Mucosa of rectum (tissue), 2 donors: ENCODE data around the gene NFATC1.

ENCODE experiments used
- H3K27ac ChIP-seq, 2 donors: one replicate each; pipeline ENCODE4 v1.7.0; 2013; ENCODE audit warnings: inconsistent platforms in 2 of 2, low read depth in 2 of 2, low read length in 2 of 2
- H3K27me3 ChIP-seq, 2 donors: one replicate each; pipeline ENCODE4 v1.7.0; 2013; ENCODE audit warnings: low read length in 2 of 2; ENCODE audit not compliant: control insufficient read depth in 2 of 2, insufficient read depth in 2 of 2
- H3K36me3 ChIP-seq, 2 donors: one replicate each; pipeline ENCODE4 v1.7.0; 2013; ENCODE audit warnings: low read length in 2 of 2; ENCODE audit not compliant: control insufficient read depth in 2 of 2, insufficient read depth in 2 of 2
- H3K4me1 ChIP-seq, 2 donors: one replicate each; pipeline ENCODE4 v1.7.0; 2013; ENCODE audit warnings: low read length in 2 of 2, mild to moderate bottlenecking in 1 of 2; ENCODE audit not compliant: control insufficient read depth in 2 of 2, insufficient read depth in 2 of 2
- H3K4me3 ChIP-seq, 2 donors: one replicate each; pipeline ENCODE4 v1.7.0; 2013; ENCODE audit warnings: low read length in 2 of 2
- H3K9ac ChIP-seq, 2 donors: one replicate each; pipeline ENCODE4 v1.7.0; 2013; ENCODE audit warnings: low read length in 2 of 2, low read depth in 1 of 2, mild to moderate bottlenecking in 1 of 2
- H3K9me3 ChIP-seq, 2 donors: one replicate each; pipeline ENCODE4 v1.7.0; 2013; ENCODE audit warnings: low read length in 2 of 2; ENCODE audit not compliant: control insufficient read depth in 2 of 2
- donor health status: healthy.
- donor health status: Normal muscosa, but diverticular disease.

The NFATC1 gene

GRCh38 chr18:79533146-79533545 lies 137.4 kb downstream of the NFATC1 start:
- no peak overlapping the region for H3K27ac ChIP-seq
- no peak overlapping the region for H3K4me3 ChIP-seq
- H3K9ac ChIP-seq = no peak overlapping the region
- H3K9me3 ChIP-seq = no peaks in the 10 kb centered on the region
- no peaks in the 10 kb centered on the region for H3K4me1 ChIP-seq
- H3K36me3 ChIP-seq = no peaks in the 10 kb centered on the region
- no peaks in the 10 kb centered on the region for H3K27me3 ChIP-seq

- Histone ChIP-seq H3K9me3 (no peaks in the 10 kb centered on the region), H3K9ac (no peak overlapping the region), H3K36me3 (no peaks in the 10 kb centered on the region), H3K4me1 (no peaks in the 10 kb centered on the region), H3K27ac (no peak overlapping the region), H3K27me3 (no peaks in the 10 kb centered on the region), H3K4me3 (no peak overlapping the region)
These were observed 137.9 kb downstream of the NFATC1 start for GRCh38 chr18:79533591-79533990.

GRCh38 chr18:79534356-79534755 lies 138.6 kb downstream of the NFATC1 start:
- Histone ChIP-seq H3K4me1 (no peaks in the 10 kb centered on the region), H3K27ac (no peak overlapping the region), H3K36me3 (no peaks in the 10 kb centered on the region), H3K27me3 (no peaks in the 10 kb centered on the region), H3K4me3 (no peak overlapping the region), H3K9me3 (no peaks in the 10 kb centered on the region), H3K9ac (no peak overlapping the region)

DNA sequence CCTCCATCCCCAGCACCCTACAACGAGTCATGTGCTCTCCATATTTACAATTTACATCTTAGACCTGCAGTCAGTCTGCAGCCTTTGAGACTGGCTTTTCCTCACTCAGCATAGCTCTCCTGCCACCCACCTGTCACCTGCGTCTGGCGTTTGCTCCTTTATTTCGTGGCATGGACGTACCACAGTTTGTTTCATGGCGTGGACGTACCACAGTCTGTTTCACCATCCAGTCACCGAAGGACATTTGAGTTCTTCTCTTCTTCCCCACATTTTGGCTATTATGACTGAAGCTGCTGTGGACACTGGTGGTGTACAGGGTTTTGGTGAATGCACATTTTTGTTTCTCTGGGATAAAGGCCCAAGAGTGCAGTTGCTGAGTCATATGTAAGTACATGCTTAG lies 142.0 kb downstream of the NFATC1 start:
- no peaks in the 10 kb centered on the region for H3K27me3 ChIP-seq
- H3K36me3 ChIP-seq = no peaks in the 10 kb centered on the region
- no peak overlapping the region for H3K9ac ChIP-seq
- H3K4me3 ChIP-seq = no peak overlapping the region
- H3K9me3 ChIP-seq = no peaks in the 10 kb centered on the region
- H3K27ac ChIP-seq = no peak overlapping the region
- no peaks in the 10 kb centered on the region for H3K4me1 ChIP-seq

- H3K9ac ChIP-seq = no peak overlapping the region
- no peaks in the 10 kb centered on the region for H3K9me3 ChIP-seq
- H3K4me3 ChIP-seq = no peak overlapping the region
- no peaks in the 10 kb centered on the region for H3K27me3 ChIP-seq
- no peak overlapping the region for H3K27ac ChIP-seq
- no peaks in the 10 kb centered on the region for H3K4me1 ChIP-seq
- H3K36me3 ChIP-seq = no peaks in the 10 kb centered on the region
These were observed 142.9 kb downstream of the NFATC1 start for GRCh38 chr18:79538635-79539034.

GRCh38 chr18:79540161-79540903 lies 144.6 kb downstream of the NFATC1 start:
- no peaks in the 10 kb centered on the region for H3K27me3 ChIP-seq
- no peak overlapping the region for H3K9ac ChIP-seq
- no peak overlapping the region for H3K4me3 ChIP-seq
- H3K36me3 ChIP-seq = no peaks in the 10 kb centered on the region
- H3K4me1 ChIP-seq = no peaks in the 10 kb centered on the region
- no peaks in the 10 kb centered on the region for H3K9me3 ChIP-seq
- H3K27ac ChIP-seq = no peak overlapping the region

GRCh38 chr18:79540904-79541282 lies 145.2 kb downstream of the NFATC1 start:
- Histone ChIP-seq H3K27ac (no peak overlapping the region), H3K9me3 (no peaks in the 10 kb centered on the region), H3K27me3 (no peaks in the 10 kb centered on the region), H3K4me3 (no peak overlapping the region), H3K4me1 (no peaks in the 10 kb centered on the region), H3K9ac (no peak overlapping the region), H3K36me3 (no peaks in the 10 kb centered on the region)

GRCh38 chr18:79542213-79542612 lies 146.5 kb downstream of the NFATC1 start:
- Histone ChIP-seq H3K27ac (no peak overlapping the region), H3K9ac (no peak overlapping the region), H3K27me3 (no peaks in the 10 kb centered on the region), H3K4me3 (no peak overlapping the region), H3K9me3 (no peaks in the 10 kb centered on the region), H3K4me1 (no peaks in the 10 kb centered on the region), H3K36me3 (no peaks in the 10 kb centered on the region)

DNA sequence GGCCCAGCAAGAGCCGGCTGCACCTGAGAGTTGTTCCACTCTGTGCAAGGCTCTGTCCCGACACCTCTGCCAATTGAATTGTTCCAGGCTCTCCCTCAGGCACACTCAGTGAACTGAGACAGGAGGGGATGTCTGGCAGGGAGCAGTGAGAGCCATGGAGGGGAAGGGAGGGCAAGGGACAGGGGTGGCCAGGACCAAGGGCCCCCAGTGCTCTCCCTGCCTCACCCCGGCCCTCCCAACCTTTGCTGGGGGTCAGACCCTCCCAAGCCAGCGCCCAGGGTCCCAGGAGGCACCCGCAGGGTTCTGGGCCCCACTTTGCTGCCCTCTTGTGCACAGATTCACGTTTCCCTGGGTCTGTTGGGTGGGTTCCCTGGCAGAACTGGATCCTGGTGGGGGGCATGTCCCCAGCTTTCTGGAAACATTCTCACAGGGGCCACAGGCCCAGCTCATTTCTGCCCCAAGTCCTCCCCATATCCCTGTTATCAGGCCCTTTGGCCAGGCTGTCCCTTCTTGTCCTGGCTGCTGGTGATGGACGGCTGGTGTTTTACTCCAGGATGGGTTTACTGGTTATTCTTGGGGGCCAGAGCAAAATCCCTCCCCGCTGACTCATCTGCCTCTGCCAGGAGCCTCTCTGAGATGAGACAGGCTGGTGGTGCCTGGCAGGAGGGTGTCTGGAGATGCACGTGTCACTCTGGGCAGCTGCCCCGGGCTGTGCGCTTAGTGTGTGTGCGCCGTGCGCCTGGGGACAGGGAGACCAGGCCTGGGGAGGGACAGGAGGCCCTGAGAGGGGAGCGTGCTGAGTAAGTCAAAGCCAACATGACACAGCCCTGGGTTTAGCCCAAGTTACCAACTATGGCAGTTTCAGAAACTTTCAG lies 147.4 kb downstream of the NFATC1 start:
- H3K9ac ChIP-seq = no peak overlapping the region
- no peaks in the 10 kb centered on the region for H3K9me3 ChIP-seq
- no peak overlapping the region for H3K27ac ChIP-seq
- H3K4me1 ChIP-seq = no peaks in the 10 kb centered on the region
- H3K36me3 ChIP-seq = no peaks in the 10 kb centered on the region
- H3K4me3 ChIP-seq = no peak overlapping the region
- no peaks in the 10 kb centered on the region for H3K27me3 ChIP-seq

DNA sequence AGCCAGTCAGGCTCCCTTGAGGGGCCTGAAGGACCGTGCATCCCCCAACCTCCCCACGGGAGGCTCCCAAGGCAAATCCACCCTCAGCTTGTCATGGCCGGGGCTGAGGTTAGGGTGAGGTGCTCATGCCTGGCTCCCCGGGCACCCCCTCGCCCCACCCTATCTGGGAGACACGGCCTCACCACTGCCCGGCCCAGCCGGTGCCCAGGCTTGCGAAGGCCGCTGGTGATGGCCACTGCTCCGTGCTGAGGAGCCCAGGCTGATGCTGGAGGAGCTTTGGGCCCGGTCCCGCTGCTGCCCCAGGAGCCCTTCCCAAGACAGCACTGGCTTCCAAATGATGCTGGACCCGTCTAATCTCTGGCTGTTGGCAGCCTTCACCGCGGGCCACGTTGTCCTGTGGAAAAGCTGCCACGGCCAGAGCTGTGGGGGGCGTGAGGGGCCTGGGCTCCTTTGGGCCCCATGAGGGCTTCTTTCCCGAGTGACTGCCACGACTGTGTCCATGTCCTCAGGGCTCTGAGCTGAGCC lies 148.2 kb downstream of the NFATC1 start:
- Histone ChIP-seq H3K27ac (no peak overlapping the region), H3K4me1 (no peaks in the 10 kb centered on the region), H3K9me3 (no peaks in the 10 kb centered on the region), H3K9ac (no peak overlapping the region), H3K4me3 (no peak overlapping the region), H3K36me3 (no peaks in the 10 kb centered on the region), H3K27me3 (no peaks in the 10 kb centered on the region)
